HL-60/S4 treated with phorbol 12-myristate 13-acetate at 8.2 ng/mL for 4 days and 3 days (cell line): ENCODE data around the gene NUTM1.

Experiments used
- in situ Hi-C: fragments of 300-500 bp; cut with MboI; formaldehyde crosslinking; loops from 2 replicates; pipeline ENCODE4 v1.15.0; 2022; ENCODE audit warnings: low sequenced_read_pairs

Gene NUTM1, protein sequence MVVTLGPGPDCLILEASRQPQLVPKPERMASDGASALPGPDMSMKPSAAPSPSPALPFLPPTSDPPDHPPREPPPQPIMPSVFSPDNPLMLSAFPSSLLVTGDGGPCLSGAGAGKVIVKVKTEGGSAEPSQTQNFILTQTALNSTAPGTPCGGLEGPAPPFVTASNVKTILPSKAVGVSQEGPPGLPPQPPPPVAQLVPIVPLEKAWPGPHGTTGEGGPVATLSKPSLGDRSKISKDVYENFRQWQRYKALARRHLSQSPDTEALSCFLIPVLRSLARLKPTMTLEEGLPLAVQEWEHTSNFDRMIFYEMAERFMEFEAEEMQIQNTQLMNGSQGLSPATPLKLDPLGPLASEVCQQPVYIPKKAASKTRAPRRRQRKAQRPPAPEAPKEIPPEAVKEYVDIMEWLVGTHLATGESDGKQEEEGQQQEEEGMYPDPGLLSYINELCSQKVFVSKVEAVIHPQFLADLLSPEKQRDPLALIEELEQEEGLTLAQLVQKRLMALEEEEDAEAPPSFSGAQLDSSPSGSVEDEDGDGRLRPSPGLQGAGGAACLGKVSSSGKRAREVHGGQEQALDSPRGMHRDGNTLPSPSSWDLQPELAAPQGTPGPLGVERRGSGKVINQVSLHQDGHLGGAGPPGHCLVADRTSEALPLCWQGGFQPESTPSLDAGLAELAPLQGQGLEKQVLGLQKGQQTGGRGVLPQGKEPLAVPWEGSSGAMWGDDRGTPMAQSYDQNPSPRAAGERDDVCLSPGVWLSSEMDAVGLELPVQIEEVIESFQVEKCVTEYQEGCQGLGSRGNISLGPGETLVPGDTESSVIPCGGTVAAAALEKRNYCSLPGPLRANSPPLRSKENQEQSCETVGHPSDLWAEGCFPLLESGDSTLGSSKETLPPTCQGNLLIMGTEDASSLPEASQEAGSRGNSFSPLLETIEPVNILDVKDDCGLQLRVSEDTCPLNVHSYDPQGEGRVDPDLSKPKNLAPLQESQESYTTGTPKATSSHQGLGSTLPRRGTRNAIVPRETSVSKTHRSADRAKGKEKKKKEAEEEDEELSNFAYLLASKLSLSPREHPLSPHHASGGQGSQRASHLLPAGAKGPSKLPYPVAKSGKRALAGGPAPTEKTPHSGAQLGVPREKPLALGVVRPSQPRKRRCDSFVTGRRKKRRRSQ

DNA sequence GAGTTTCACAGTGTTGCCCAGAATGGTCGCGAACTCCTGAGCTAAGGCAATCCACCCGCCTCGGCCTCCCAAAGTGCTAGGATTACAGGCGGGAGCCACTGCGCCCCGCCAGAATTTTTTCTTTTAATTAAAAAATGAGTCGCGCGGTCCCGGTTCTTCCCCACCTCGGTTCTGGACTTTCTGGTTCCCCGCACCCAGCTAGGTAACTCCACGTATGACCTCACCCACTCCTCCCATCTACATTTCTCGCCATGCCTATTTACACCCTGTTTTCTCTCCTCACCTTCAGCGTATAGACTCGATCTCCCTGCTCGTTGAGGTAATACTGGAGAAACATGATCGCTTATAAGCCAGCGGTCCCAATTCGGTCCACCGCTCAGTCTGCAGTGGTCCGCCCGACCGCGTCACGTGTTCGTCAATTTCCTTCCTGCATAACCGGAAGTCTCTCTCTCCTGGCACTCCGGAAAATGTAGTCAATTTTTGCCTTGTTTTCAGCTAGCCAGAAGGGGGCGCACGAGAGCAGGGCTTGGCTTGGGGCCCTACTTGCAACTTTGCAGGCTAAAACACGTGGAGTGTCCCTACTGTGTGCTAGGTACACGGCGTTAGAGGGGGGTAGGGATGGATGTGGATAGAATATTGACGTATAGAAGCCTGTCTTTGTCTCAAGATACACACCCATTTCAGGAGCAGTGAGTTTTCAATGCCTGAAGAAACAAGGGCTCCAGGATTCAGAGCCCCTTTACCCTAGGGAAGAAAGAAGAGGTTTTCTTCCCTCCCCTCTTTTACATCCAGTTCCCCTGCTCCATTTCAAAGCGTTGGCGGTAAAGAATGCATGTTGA lies at the start of gene NUTM1, which contains the start of gene NOP10:
TSS of gene NUTM1 (plus strand) at position 579 of the 839 bp plus-strand sequence. CDS start 382 bp downstream, outside the sequence.
TSS of gene NOP10 (minus strand) at position 400 of the 839 bp plus-strand sequence. CDS start at position 337, 63 bp downstream.
- in situ Hi-C loops: no loop called here

DNA sequence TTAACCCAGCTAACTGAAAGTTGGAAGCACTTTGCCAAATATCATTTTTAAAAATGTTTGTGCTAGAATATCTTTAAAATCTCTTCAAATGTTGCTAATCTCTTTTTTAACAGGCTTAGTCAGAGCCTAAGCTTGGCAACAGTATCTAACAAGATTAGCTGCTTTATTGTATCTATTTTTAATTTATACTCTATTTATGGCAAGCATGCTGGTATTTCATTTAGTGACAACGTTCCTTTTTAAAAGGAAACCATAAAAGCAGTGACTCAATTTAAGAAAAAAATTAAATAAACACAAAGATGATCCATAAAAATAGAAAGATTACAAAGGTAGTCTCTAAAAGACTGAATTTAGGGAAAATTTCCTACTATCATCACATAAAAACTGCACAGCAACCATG lies 46.1 kb upstream of the NUTM1 start:
- in situ Hi-C loops: no loop called here

DNA sequence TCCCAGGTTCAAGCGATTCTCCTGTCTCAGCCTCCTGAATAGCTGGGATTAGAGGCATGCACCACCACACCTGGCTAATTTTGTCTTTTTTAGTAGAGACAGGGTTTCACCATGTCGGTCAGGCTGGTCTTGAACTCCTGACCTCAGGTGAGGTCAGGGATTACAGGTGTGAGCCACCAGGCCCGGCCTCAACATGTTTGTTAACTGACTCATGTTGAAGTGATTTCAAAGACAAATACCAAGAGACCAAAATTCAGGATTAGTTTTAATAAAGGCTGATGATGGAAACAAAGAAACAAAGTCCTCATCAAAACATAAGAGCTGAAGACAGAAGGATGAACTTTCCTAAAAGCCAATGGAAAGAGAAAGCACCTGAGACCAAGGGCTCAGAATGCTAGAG lies 42.1 kb upstream of the NUTM1 start:
- in situ Hi-C loops: no loop called here

DNA sequence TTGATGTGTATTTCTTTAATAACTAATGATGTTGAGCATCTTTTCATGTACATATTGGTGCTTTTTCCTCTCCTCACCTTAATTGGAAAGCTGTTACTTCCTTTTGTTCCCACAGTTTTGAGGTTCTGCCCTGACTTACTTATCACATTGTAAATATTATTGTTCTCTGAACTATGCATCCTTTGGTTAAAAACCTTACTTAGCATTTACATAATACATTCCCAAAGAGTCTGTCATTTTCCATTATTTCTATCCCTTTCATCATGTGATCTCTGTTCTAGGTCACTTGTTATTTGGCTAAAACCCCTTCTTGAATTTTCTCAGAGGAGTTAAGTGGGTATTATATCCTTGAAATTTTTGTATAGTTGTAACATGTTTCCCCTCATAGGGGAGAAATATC lies 38.5 kb upstream of the NUTM1 start:
- in situ Hi-C loops: no loop called here

DNA sequence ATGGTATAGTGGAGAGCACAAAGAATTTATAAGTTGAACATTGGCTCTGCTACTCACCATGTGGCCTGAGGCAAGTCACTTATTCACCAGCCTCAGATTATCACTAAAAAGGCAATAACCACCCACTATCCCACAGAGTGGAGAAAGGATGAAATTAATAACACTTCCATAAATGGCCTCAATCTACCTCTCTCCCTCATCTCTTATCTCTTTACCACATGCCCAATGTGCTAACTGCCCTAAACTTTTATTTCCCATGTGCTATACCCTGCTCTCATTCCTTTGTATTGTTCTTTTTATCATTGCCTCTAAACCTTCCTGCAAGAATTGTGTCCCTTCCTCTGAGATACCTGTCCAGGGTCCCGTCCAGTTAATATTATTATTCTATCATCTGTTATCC lies 31.6 kb upstream of the NUTM1 start:
- in situ Hi-C loops: no loop called here

DNA sequence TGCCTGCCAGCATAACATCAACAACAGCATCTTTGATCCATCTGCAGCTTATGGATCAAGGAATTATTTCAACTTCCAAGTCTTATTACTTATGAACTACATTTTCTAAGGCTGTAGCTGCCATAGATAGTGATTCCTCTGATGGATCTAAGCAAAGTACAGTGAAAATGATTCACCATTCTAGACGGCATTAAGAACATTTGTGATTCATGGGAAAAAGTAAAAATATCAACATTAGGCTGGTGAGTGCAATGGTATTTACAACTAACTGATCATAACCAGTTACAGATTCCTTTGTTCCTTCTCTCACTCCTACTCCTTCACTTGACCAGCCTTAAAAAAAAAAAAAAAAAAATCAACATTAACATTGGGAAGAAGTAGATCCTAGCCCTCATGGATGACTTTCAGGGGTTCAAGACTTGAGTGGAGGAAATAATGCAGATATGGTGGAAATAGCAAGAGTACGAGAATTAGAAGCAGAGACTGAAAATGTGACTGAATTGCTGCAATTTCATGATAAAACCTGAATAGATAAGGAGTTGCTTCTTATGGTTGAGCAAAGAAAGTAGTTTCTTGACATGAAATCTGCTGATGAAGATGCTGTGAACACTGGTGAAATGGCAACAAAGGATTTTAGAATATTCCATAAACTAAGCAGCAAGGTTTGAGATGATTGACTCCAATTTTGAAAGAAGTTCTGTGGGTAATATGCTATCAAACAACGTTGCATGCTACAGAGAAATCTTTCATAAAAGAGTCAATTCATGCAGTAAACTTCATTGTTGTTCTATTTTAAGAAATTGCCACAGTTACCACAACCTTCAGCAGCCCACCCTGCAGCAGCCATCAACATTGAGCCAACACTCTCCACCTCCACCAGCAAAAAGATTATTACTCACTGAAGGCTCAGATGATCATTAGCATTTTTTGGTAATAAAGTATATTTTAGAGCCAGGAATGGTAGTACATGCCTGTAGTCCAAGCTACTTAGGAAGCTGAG lies 28.3 kb upstream of the NUTM1 start:
- in situ Hi-C loops: no loop called here

DNA sequence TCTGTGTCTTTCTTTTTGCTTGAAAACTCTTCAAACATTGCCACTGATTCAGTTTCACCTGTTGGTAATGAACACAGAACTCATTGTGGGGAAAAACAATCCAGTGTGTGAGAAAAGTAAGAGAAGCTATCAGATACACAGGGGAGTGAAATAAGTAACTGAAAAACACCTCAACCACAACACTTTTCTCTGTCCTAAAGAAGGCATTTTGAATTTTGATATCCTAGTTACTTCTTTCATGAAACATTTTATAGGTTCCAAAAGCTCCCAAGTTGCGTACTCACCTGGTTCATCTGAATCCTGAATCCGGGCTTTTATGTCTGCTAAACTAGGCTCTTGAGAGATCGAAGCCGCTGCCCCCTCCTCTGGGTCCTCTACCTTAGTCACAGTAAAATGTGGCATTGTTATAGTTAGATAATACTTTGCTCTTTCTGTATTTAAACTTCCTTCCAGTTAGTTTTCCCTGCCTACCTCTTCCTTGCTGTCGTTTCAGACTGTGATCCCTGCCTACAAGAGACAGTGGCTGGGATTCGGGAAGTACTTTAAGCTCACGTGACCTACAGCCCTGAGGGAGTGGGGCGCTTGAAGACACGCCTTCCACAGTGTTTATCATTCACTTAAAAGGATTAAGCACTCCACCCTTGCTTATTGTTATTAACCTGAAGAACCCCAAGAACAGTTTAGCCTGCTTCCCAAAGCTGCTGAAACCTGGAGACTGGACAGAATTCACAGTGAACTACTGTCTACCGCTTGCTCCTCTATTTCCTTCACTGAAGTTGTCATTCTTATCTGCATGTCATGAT lies 24.6 kb upstream of the NUTM1 start:
- in situ Hi-C loops: no loop called here

DNA sequence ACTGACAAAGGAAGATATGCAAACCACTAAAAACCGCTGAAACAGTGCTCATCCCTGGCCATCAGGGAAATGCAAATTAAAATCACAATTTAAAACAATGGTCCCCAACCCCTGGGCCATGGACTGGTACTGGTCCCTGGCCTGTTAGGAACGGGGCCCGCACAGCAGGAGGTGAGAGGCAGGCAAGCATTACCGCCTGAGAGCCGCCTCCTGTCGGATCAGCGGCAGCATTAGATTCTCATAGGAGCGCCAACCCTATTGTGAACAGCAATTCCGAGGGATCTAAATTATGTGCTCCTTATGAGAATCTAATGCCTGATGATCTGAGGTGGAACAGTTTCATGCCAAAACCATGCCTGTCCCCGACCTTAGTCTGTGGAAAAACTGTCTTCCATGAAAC lies 19.9 kb upstream of the NUTM1 start:
- in situ Hi-C loops: no loop called here

DNA sequence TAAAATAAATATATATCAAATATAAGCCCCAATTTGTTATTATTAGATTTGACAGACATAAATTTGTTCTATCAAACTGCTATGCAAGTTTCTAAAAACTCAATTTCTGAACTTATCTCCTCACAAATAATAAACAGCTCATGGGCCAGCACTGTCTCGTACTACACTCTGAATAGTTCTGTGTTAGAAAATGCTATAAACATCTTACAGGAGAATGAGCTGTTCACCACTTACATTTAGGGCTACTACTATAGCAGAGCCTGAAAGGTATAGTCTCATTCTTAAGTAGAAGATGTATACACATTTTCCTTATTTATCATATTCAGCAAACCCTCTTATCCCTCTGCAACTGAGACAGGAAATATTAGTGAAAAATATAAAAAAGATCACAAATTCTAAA lies 18.2 kb upstream of the NUTM1 start:
- in situ Hi-C loops: no loop called here

DNA sequence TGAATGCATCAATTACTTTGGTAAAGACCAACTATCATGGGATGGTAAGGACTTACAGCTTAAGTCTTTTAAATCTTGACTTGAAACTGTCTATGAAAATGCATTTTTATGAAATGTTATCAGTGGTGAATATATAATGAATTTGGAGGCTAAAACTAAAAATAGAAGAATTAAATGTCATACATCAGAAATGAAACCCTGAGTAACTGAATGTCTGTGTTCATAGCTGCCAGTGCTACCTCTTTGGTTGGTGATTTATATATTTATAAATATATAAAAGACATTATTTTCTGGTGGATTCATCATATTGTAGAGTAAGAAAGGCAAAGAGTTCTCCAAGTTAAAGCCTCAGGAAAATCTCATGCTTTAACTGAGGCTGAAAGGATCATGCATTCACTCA lies 17.7 kb upstream of the NUTM1 start:
- in situ Hi-C loops: no loop called here

DNA sequence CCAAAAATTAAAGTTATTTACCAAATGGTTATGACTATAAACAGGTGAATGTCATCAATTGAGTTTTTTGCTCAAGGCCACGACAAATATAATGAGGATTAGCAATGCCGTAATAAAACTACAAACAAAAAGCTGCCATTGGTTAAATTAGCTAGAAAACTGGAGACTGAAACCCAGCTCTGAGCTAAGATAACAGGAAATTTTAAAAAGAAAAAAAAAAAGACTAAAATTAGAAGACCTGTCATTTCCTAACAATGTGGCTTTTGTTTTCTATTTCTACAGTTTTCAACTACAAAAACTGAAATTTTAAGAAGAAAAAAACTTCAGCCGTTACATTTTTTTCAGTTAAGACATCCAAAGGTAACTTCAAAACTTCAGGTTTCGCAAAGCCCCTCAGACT lies 15.2 kb upstream of the NUTM1 start:
- in situ Hi-C loops: no loop called here

DNA sequence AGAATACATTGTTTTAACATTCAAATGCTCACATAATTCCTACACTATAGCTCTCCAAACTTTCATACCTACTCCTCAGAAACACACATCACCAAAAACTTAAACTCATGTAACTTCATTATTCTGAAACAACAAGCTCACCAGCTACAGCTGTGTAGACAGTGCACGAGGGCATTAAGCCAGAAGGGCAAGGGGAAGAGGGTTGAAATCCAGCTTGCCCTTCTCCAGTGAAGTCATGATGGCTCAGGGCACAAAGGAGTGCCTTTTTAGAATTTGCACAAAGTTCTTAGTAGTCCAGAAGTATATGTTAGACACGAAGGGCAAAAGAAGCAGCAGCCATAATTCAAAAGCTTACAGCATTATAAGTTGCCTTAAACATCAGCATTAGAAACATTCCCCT lies 14.1 kb upstream of the NUTM1 start:
- in situ Hi-C loops: no loop called here

DNA sequence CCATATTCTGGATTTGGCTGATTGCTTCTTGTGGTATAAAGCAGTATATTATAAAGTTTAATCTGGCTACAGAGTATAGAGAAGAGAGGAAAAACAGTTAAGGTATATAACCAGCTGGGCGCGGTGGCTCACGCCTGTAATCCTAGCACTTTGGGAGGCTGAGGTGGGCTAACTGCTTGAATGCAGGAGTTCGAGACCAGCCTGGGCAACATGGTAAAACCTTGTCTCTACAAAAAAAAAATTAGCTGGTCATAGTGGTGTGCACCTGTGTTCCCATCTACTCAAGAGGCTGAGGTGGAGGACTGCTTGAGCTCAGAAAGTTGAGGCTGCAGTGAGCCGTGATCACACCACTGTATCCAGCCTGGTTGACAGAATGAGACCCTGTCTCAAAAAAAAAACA lies 12.8 kb upstream of the NUTM1 start:
- in situ Hi-C loops: no loop called here

DNA sequence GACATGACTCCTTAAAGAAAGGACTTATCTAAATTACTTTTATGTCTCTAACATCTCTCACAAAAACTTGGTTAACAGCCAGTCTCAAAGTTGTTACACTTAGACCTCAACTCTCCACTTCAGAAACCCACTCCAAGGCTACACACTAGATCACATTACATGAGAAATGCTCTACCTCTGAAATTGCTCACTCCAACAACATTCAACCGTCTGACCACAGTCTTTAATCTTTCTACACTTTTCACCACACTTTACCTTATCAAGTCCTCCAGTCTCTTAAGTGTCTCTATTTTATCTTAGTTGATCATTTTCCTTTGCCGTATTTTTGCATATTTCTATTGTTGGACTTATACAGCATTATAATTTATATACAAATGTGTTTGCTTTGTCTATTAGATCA lies 11.3 kb upstream of the NUTM1 start:
- in situ Hi-C loops: no loop called here

DNA sequence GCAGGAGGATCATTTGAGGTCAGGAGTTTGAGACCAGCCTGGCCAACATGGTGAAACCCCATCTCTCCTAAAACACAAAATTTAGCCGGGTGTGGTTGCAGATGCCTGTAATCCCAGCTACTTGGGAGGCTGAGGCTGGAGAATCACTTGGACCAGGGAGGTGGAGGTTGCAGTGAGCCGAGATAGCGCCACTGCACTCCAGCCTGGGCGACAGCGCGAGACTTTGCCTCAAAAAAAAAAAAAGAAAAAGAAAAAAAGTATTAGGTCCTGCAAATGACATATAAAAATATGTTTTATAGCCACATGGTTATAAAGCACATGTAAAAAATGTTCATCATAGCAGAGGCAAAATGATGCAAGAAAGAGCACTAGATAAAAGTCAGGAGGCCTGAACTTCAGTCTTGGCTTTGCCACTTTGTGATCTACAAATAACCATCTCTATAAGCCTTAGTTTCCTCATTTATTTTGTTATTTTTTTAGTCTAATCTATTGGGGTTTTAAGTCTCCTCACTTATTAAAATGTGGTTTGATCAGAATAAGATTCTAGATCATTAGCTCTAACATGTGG lies 10.5 kb upstream of the NUTM1 start:
- in situ Hi-C loops: no loop called here

DNA sequence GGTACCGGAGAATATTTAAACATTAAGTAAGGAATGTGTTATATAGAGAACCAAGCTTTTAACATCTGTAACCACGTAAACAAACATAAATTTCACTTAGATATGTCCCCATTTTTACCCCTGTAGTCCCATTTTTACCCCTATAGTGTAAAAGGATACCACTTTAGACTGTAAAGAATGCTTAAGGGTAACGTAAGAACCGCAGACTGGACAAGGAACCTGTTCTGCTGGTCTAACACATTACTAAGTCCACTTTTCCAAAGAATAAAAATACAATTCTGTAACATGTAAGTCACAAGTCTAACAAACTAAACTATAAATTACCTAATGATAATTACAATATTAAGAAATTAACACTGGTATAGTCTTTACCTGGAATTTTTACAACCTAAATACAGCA lies 8.4 kb upstream of the NUTM1 start:
- in situ Hi-C loops: no loop called here

DNA sequence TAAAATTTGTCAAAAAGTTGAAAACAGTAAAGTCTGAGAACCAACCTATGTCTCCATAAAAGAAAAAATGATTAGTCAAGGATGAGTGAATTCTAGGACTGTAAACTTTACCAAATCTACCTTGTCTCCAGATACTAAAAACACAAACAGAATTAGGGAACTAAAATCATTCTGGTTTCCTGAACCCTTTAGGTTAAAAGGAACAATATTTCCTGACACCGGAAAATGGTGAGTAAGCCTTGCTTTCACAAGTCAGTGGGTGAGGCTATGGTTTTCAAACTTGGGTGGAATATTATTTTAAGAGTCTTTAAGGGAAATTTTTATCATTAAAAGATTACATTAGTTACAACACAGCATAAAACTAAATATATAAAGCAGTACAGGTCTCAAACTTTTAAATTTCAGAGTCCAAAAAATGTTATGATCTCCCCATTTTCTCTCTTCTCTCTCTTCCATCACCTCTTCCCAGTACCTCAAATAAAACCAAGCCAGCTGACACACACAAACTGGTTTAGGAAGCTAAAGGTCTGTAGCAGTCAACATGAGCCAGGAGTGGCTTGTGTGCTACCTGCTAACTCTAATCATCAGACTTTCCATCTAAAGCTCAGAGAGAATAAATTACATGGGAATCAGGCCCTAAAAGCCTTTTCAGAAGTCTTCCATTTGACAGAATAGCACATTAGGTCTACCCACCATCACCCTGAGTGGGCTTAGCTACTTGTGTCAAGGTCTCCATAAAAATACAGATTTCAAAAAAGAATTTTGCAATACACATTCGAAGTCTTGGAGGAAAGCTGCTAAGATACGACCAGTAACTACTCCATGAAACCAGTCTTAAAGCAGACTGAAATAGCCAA lies 7.7 kb upstream of the NUTM1 start:
- in situ Hi-C loops: no loop called here
